Effector memory CD4-positive, alpha-beta T cell (primary cell): Measurements from ENCODE around the gene GNG7.
"Not testable (repeated sequence)": the region's sequence is repeated elsewhere in the genome, so short reads cannot be mapped to it uniquely, and the experiment has no call there.

Experiments used
- DNase-seq, 3 donors: peaks; one replicate each; pipeline ENCODE4 v3.0.0-alpha.2; 2020
- H3K27ac ChIP-seq: 2 replicates; pipeline ENCODE4 v1.7.0; 2013; ENCODE audit warnings: mild to moderate bottlenecking, low read length, moderate library complexity; ENCODE audit not compliant: insufficient read depth, poor library complexity, severe bottlenecking
- H3K27me3 ChIP-seq: replicated peaks from 2 replicates; pipeline ENCODE4 v1.7.0; 2013; ENCODE audit warnings: mild to moderate bottlenecking, low read length; ENCODE audit not compliant: insufficient read depth, control insufficient read depth, poor library complexity, severe bottlenecking
- H3K36me3 ChIP-seq: 2 replicates; pipeline ENCODE4 v1.7.0; 2013; ENCODE audit warnings: mild to moderate bottlenecking, low read length, moderate library complexity; ENCODE audit not compliant: control insufficient read depth, insufficient read depth
- H3K4me1 ChIP-seq: 2 replicates; pipeline ENCODE4 v1.7.0; 2013; ENCODE audit warnings: low read length, mild to moderate bottlenecking; ENCODE audit not compliant: control insufficient read depth, insufficient read depth, poor library complexity, severe bottlenecking
- H3K4me3 ChIP-seq: 2 replicates; pipeline ENCODE4 v1.7.0; 2013; ENCODE audit warnings: low read length, low read depth, mild to moderate bottlenecking; ENCODE audit not compliant: insufficient read depth, poor library complexity, severe bottlenecking
- H3K9me3 ChIP-seq: 2 replicates; pipeline ENCODE4 v1.7.0; 2013; ENCODE audit warnings: mild to moderate bottlenecking, low read length, moderate library complexity; ENCODE audit not compliant: control insufficient read depth

The GNG7 gene

GRCh38 chr19:2590630-2591399, 111.7 kb downstream of the GNG7 start:
- Histone ChIP-seq H3K9me3 (no peaks in the 10 kb centered on the region), H3K4me3 (no peak overlapping the region), H3K4me1 (no peaks in the 10 kb centered on the region), H3K27me3 (no peaks in the 10 kb centered on the region), H3K27ac (no peak overlapping the region), H3K36me3 (no peaks in the 10 kb centered on the region)
- no peak for DNase-seq

- Histone ChIP-seq H3K9me3 (no peaks in the 10 kb centered on the region), H3K27ac (no peak overlapping the region), H3K27me3 (no peaks in the 10 kb centered on the region), H3K36me3 (no peaks in the 10 kb centered on the region), H3K4me3 (no peak overlapping the region), H3K4me1 (no peaks in the 10 kb centered on the region)
- DNase-seq: no peak
Measured at GRCh38 chr19:2589441-2589840, 113.1 kb downstream of the GNG7 start.

- Histone ChIP-seq H3K9me3 (no peaks in the 10 kb centered on the region), H3K27ac (no peak overlapping the region), H3K27me3 (no peaks in the 10 kb centered on the region), H3K4me1 (no peaks in the 10 kb centered on the region), H3K36me3 (no peaks in the 10 kb centered on the region), H3K4me3 (no peak overlapping the region)
- DNase-seq: no peak
Measured at GRCh38 chr19:2588081-2588777, 114.3 kb downstream of the GNG7 start.

- no peak for DNase-seq
- H3K27ac ChIP-seq: no peak overlapping the region
- no peak overlapping the region for H3K4me3 ChIP-seq
- H3K9me3 ChIP-seq: peaks cover 4% of the 10 kb centered on the region
- H3K36me3 ChIP-seq: no peaks in the 10 kb centered on the region
- H3K4me1 ChIP-seq: no peaks in the 10 kb centered on the region
- H3K27me3 ChIP-seq: no peaks in the 10 kb centered on the region
Measured at GRCh38 chr19:2587001-2587719, 115.3 kb downstream of the GNG7 start.

- H3K27ac ChIP-seq: no peak overlapping the region
- H3K9me3 ChIP-seq: peaks cover 4% of the 10 kb centered on the region
- H3K4me1 ChIP-seq: no peaks in the 10 kb centered on the region
Measured at GRCh38 chr19:2586196-2586595, 116.3 kb downstream of the GNG7 start.

GRCh38 chr19:2584002-2584401, 118.5 kb downstream of the GNG7 start:
- H3K36me3 ChIP-seq: no peaks in the 10 kb centered on the region
- peaks cover 6% of the 10 kb centered on the region for H3K4me1 ChIP-seq
- no peak overlapping the region for H3K4me3 ChIP-seq
- no peak for DNase-seq
- no peak overlapping the region for H3K27ac ChIP-seq
- no peaks in the 10 kb centered on the region for H3K27me3 ChIP-seq
- peaks cover 4% of the 10 kb centered on the region for H3K9me3 ChIP-seq

More at GRCh38 chr19:2586196-2586595, 116.3 kb downstream of the GNG7 start:
- Histone ChIP-seq H3K4me3 (no peak overlapping the region), H3K36me3 (no peaks in the 10 kb centered on the region), H3K27me3 (no peaks in the 10 kb centered on the region)
- no peak for DNase-seq

- H3K9me3 ChIP-seq: peaks cover 4% of the 10 kb centered on the region
- H3K4me3 ChIP-seq: no peak overlapping the region
- no peaks in the 10 kb centered on the region for H3K36me3 ChIP-seq
- DNase-seq: no peak
- no peak overlapping the region for H3K27ac ChIP-seq
- peaks cover 10% of the 10 kb centered on the region for H3K4me1 ChIP-seq
- no peaks in the 10 kb centered on the region for H3K27me3 ChIP-seq
Measured at GRCh38 chr19:2582984-2583956, 119.2 kb downstream of the GNG7 start.

- not testable (repeated sequence) for H3K36me3 ChIP-seq, H3K27me3 ChIP-seq, H3K4me3 ChIP-seq, H3K9me3 ChIP-seq, DNase-seq, H3K27ac ChIP-seq
- peaks cover 10% of the 10 kb centered on the region for H3K4me1 ChIP-seq
Measured at GRCh38 chr19:2580396-2580795, 122.1 kb downstream of the GNG7 start.

- peaks cover 10% of the 10 kb centered on the region for H3K4me1 ChIP-seq
- DNase-seq: no peak
- peaks cover 4% of the 10 kb centered on the region for H3K9me3 ChIP-seq
- H3K36me3 ChIP-seq: no peaks in the 10 kb centered on the region
- no peak overlapping the region for H3K4me3 ChIP-seq
- H3K27ac ChIP-seq: no peak overlapping the region
- H3K27me3 ChIP-seq: no peaks in the 10 kb centered on the region
Measured at GRCh38 chr19:2579678-2580280, 122.7 kb downstream of the GNG7 start.
